A549 (cell line): ENCODE data around the gene DNM1.

Experiments used
- MYC ChIP-seq: IDR thresholded peaks from 2 replicates; pipeline ENCODE4 v1.6.1; 2012; ENCODE audit warnings: mild to moderate bottlenecking, inconsistent platforms, low read length, improper control_type of control experiment, borderline replicate concordance
- PHF8 ChIP-seq: fragments of 200-600 bp; sonication (generic); IDR thresholded peaks from 2 replicates; pipeline ENCODE4 v1.6.1; 2016; ENCODE audit warnings: low read depth, mild to moderate bottlenecking, antibody characterized with exemption, moderate library complexity, borderline replicate concordance

- TF ChIP-seq PHF8 (no peak), MYC (no peak)
Observed at GRCh38 chr9:128168731-128169308, 34.4 kb upstream of the DNM1 start.
